Activated T-cell treated with anti-CD3 and anti-CD28 coated beads, Interleukin-2, amount 50 U/mL, for 4 hours (primary cell): Measurements from ENCODE around the gene KRTAP9-3. TPM values are rescaled to one million over a fixed set of nuclear protein-coding genes. Genes with fewer than 3 reads are reported as not detected.
A peak's percentile ranks its signal among the peaks of the same experiment; 100 is the strongest.
"Not testable (repeated sequence)": the region's sequence is repeated elsewhere in the genome, so short reads cannot be mapped to it uniquely, and the experiment has no call there.

Source experiments
- ATAC-seq, 2 donors: fragments of 200-7000 bp; cut with Tn5 transposase; one replicate each; pipeline ENCODE4 v1.10.0; 2021
- DNase-seq: peaks from one replicate; pipeline ENCODE4 v3.0.0-alpha.2; 2020
- H3K27me3 Mint-ChIP-seq: one replicate; pipeline ENCODE4 v1.8.0; 2021; ENCODE audit warnings: low read depth, mixed read lengths
- H3K36me3 Mint-ChIP-seq: one replicate; pipeline ENCODE4 v1.8.0; 2022; ENCODE audit warnings: mixed read lengths; ENCODE audit not compliant: insufficient read depth
- H3K4me1 Mint-ChIP-seq: one replicate; pipeline ENCODE4 v1.8.0; 2021; ENCODE audit warnings: low read depth, mixed read lengths
- H3K4me3 Mint-ChIP-seq: one replicate; pipeline ENCODE4 v1.8.0; 2021; ENCODE audit warnings: mild to moderate bottlenecking, moderate library complexity, mixed read lengths
- H3K9me3 Mint-ChIP-seq: one replicate; pipeline ENCODE4 v1.8.0; 2021; ENCODE audit warnings: mixed read lengths
- total RNA-seq, 3 donors: library from RNA; stranded (reverse); gene quantifications; one replicate each; pipeline ENCODE4 v1.2.1, GENCODE V29; 2021

The KRTAP9-3 gene
- total RNA-seq, 3 donors from 2014 or later: not detected

- no peaks in the 10 kb centered on the region for H3K9me3 Mint-ChIP-seq
- ATAC-seq (no peak), DNase-seq (no peak)
- peaks cover 6% of the 10 kb centered on the region for H3K27me3 Mint-ChIP-seq
- H3K4me3 Mint-ChIP-seq: no peak within 1 kb of the TSS
- peaks cover 20% of the 10 kb centered on the region for H3K4me1 Mint-ChIP-seq
- no peaks in the 10 kb centered on the region for H3K36me3 Mint-ChIP-seq
Observed at GRCh38 chr17:41265078-41265477, 32.8 kb downstream of the KRTAP9-3 start, which contains the start of gene KRTAP9-6. KRTAP9-6 (plus strand) TSS chr17:41265378; CDS start chr17:41265378, 0 bp downstream.

GRCh38 chr17:41267711-41268110 is 35.5 kb downstream of the KRTAP9-3 start:
- Mint-ChIP-seq H3K27me3 (no peaks in the 10 kb centered on the region), H3K4me3 (no peak overlapping the region), H3K9me3 (no peaks in the 10 kb centered on the region), H3K36me3 (no peaks in the 10 kb centered on the region), H3K4me1 (peaks cover 2% of the 10 kb centered on the region)
- ATAC-seq: no peak
- DNase-seq: no peak

GRCh38 chr17:41271323-41271722 is 39.1 kb downstream of the KRTAP9-3 start:
- not testable (repeated sequence) for H3K27me3 Mint-ChIP-seq, H3K9me3 Mint-ChIP-seq, ATAC-seq, H3K4me1 Mint-ChIP-seq, H3K4me3 Mint-ChIP-seq, DNase-seq, H3K36me3 Mint-ChIP-seq

- peak in 1 of 2 donors; percentile 35 for ATAC-seq
Observed at GRCh38 chr17:41271858-41272257, 39.6 kb downstream of the KRTAP9-3 start.

GRCh38 chr17:41275648-41276190 is 43.5 kb downstream of the KRTAP9-3 start, which contains the start of gene KRTAP9-7:
KRTAP9-7 (plus strand) TSS chr17:41275698; CDS start chr17:41275698, 0 bp downstream.
- H3K4me1 Mint-ChIP-seq, DNase-seq, H3K4me3 Mint-ChIP-seq, H3K36me3 Mint-ChIP-seq, H3K9me3 Mint-ChIP-seq, ATAC-seq: not testable (repeated sequence)
- H3K27me3 Mint-ChIP-seq: peaks cover 12% of the 10 kb centered on the region

More at GRCh38 chr17:41271858-41272257, 39.6 kb downstream of the KRTAP9-3 start:
- Mint-ChIP-seq H3K27me3 (peaks cover 11% of the 10 kb centered on the region), H3K9me3 (no peaks in the 10 kb centered on the region), H3K36me3 (no peaks in the 10 kb centered on the region), H3K4me1 (no peaks in the 10 kb centered on the region), H3K4me3 (no peak overlapping the region)
- no peak for DNase-seq

- H3K9me3 Mint-ChIP-seq: no peaks in the 10 kb centered on the region
- H3K27me3 Mint-ChIP-seq: peaks cover 12% of the 10 kb centered on the region
- H3K36me3 Mint-ChIP-seq: no peaks in the 10 kb centered on the region
- no peak overlapping the region for H3K4me3 Mint-ChIP-seq
- no peak for DNase-seq
- H3K4me1 Mint-ChIP-seq: no peaks in the 10 kb centered on the region
- ATAC-seq: no peak
Observed at GRCh38 chr17:41278176-41278955, 46.1 kb downstream of the KRTAP9-3 start.

Other genes with a start within 250 kb of the KRTAP9-3 start
- not detected for gene KRT40, start 248.1 kb upstream of the KRTAP9-3 start, total RNA-seq
- gene KRTAP3-3, start 238.3 kb upstream of the KRTAP9-3 start, total RNA-seq: not detected
- gene KRTAP3-2, start 232.5 kb upstream of the KRTAP9-3 start, total RNA-seq: not detected
- gene KRTAP3-1, start 223.3 kb upstream of the KRTAP9-3 start, total RNA-seq: not detected
- gene KRTAP1-5, start 205.2 kb upstream of the KRTAP9-3 start, total RNA-seq: not detected
- gene KRTAP1-4, start 202.3 kb upstream of the KRTAP9-3 start, total RNA-seq: not detected
- gene KRTAP1-3, start 197.6 kb upstream of the KRTAP9-3 start, total RNA-seq: not detected
- gene KRTAP1-1, start 191.0 kb upstream of the KRTAP9-3 start, total RNA-seq: not detected
- gene KRTAP2-1, start 185.1 kb upstream of the KRTAP9-3 start, total RNA-seq: not detected
- not detected for gene KRTAP2-2, start 177.2 kb upstream of the KRTAP9-3 start, total RNA-seq
- gene KRTAP2-3, start 172.3 kb upstream of the KRTAP9-3 start, total RNA-seq: not detected
- gene KRTAP2-4, start 166.6 kb upstream of the KRTAP9-3 start, total RNA-seq: not detected
- not detected for gene KRTAP4-7, start 148.3 kb upstream of the KRTAP9-3 start, total RNA-seq
- gene KRTAP4-8, start 134.3 kb upstream of the KRTAP9-3 start, total RNA-seq: not detected
- not detected for gene KRTAP4-16, start 130.2 kb upstream of the KRTAP9-3 start, total RNA-seq
- not detected for gene KRTAP4-9, start 127.1 kb upstream of the KRTAP9-3 start, total RNA-seq
- not detected for gene KRTAP4-11, start 114.1 kb upstream of the KRTAP9-3 start, total RNA-seq
- not detected for gene KRTAP4-12, start 108.3 kb upstream of the KRTAP9-3 start, total RNA-seq
- gene KRTAP4-6, start 91.9 kb upstream of the KRTAP9-3 start, total RNA-seq: not detected
- gene KRTAP4-5, start 82.6 kb upstream of the KRTAP9-3 start, total RNA-seq: not detected
- gene KRTAP4-4, start 71.7 kb upstream of the KRTAP9-3 start, total RNA-seq: not detected
- not detected for gene KRTAP4-3, start 64.2 kb upstream of the KRTAP9-3 start, total RNA-seq
- not detected for gene KRTAP4-2, start 54.2 kb upstream of the KRTAP9-3 start, total RNA-seq
- not detected for gene KRTAP4-1, start 47.5 kb upstream of the KRTAP9-3 start, total RNA-seq
- gene KRTAP9-1, start 42.6 kb upstream of the KRTAP9-3 start, total RNA-seq: not detected
- not detected for gene KRTAP9-2, start 5.8 kb upstream of the KRTAP9-3 start, total RNA-seq
- gene KRTAP9-8, start 5.5 kb downstream of the KRTAP9-3 start, total RNA-seq: not detected
- not detected for gene KRTAP9-4, start 17.2 kb downstream of the KRTAP9-3 start, total RNA-seq
- gene KRTAP9-9, start 22.9 kb downstream of the KRTAP9-3 start, total RNA-seq: not detected
- not detected for gene KRTAP9-6, start 32.9 kb downstream of the KRTAP9-3 start, total RNA-seq
- not detected for gene KRTAP9-7, start 43.2 kb downstream of the KRTAP9-3 start, total RNA-seq
- gene KRTAP29-1, start 70.4 kb downstream of the KRTAP9-3 start, total RNA-seq: not detected
- gene KRTAP16-1, start 76.9 kb downstream of the KRTAP9-3 start, total RNA-seq: not detected
- not detected for gene KRTAP17-1, start 83.3 kb downstream of the KRTAP9-3 start, total RNA-seq
- gene KRT33A, start 118.4 kb downstream of the KRTAP9-3 start, total RNA-seq: not detected
- not detected for gene KRT33B, start 137.4 kb downstream of the KRTAP9-3 start, total RNA-seq
- gene KRT34, start 149.9 kb downstream of the KRTAP9-3 start, total RNA-seq: not detected
- not detected for gene KRT31, start 165.2 kb downstream of the KRTAP9-3 start, total RNA-seq
- not detected for gene KRT37, start 192.1 kb downstream of the KRTAP9-3 start, total RNA-seq
- not detected for gene KRT38, start 208.5 kb downstream of the KRTAP9-3 start, total RNA-seq
- gene KRT32, start 234.9 kb downstream of the KRTAP9-3 start, total RNA-seq: not detected
- not detected for gene KRT35, start 248.7 kb downstream of the KRTAP9-3 start, total RNA-seq